ENCODE results near the gene FAM193A. TPM values are rescaled to one million over a fixed set of nuclear protein-coding genes. Genes with fewer than 3 reads are reported as not detected.

Gene FAM193A
- total RNA-seq, 1 experiment from 2014 or later: 13.6 TPM

DNA sequence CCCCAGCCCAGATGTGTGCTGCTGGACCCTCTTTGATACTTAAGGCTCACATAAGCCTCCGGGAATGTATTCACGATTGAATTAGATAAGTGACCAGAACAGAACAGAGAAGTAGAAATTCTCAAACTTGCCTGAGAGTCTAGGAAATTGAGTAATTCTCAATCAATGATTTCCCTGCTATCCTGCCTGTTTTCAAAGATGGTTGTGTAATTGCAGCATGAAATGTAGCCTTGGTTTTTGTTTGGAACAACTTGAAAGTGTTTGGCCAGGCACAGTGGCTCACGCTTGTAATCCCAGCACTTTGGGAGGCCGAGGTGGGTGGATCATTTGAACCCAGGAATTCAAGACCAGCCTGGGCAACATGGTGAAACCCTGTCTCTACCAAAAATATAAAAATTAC, 178.5 kb downstream of the FAM193A start:
- BruUV-seq (replicated peaks): no TSS peak
- Histone ChIP-seq H3K27ac (ENCODE audit: low read length) (no peak overlapping the region), H3K27me3 (ENCODE audit: low read length) (no peaks in the 10 kb centered on the region), H3K4me1 (ENCODE audit: insufficient read depth, low read length) (no peaks in the 10 kb centered on the region), H3K4me3 (ENCODE audit: low read length) (no peak overlapping the region), H3K4me2 (ENCODE audit: low read length) (no peak overlapping the region), H2AFZ (ENCODE audit: low read length) (no peak overlapping the region), H3K36me3 (ENCODE audit: low read depth, low read length) (peaks cover 3% of the 10 kb centered on the region; the same call in 1 of the 2 replicates), H4K20me1 (ENCODE audit: low read length) (no peaks in the 10 kb centered on the region), H3K9ac (ENCODE audit: low read length) (no peak overlapping the region), H3F3A (ENCODE audit: low read length, unreplicated experiment) (no peaks in the 10 kb centered on the region), H3K9me2 (replicated peaks; ENCODE audit: low read length) (no peaks in the 10 kb centered on the region), H3K79me2 (ENCODE audit: low read length) (no peaks in the 10 kb centered on the region), H3K9me3 (ENCODE audit: low read length) (no peaks in the 10 kb centered on the region)
- intact Hi-C loops (cut with micrococcal nuclease): no loop called here
- TF ChIP-seq, protein P1, sequence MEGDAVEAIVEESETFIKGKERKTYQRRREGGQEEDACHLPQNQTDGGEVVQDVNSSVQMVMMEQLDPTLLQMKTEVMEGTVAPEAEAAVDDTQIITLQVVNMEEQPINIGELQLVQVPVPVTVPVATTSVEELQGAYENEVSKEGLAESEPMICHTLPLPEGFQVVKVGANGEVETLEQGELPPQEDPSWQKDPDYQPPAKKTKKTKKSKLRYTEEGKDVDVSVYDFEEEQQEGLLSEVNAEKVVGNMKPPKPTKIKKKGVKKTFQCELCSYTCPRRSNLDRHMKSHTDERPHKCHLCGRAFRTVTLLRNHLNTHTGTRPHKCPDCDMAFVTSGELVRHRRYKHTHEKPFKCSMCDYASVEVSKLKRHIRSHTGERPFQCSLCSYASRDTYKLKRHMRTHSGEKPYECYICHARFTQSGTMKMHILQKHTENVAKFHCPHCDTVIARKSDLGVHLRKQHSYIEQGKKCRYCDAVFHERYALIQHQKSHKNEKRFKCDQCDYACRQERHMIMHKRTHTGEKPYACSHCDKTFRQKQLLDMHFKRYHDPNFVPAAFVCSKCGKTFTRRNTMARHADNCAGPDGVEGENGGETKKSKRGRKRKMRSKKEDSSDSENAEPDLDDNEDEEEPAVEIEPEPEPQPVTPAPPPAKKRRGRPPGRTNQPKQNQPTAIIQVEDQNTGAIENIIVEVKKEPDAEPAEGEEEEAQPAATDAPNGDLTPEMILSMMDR (conservative IDR thresholded peaks at IDR 0.05; ENCODE audit: low read depth, low read length): no peak
- TF ChIP-seq EZH2 (IDR thresholded peaks at IDR 0.05; ENCODE audit: low read length, unreplicated experiment): no peak
- ATAC-seq: no peak
- DNase-seq: no peak
- ChIA-PET CTCF (no interaction called here), POLR2A (ENCODE audit: unreplicated experiment) (no interaction called here)

GRCh38 chr4:2715426-2715825, 179.0 kb downstream of the FAM193A start:
- intact Hi-C loops (cut with micrococcal nuclease): no loop called here

GRCh38 chr4:2716236-2716635, 179.8 kb downstream of the FAM193A start:
- H3K36me3 ChIP-seq (ENCODE audit: low read depth, low read length): peaks cover 3% of the 10 kb centered on the region; the same call in 1 of the 2 replicates
- H3K27me3 ChIP-seq (ENCODE audit: low read length): no peaks in the 10 kb centered on the region
- no peak for ATAC-seq
- H3K27ac ChIP-seq (ENCODE audit: low read length): no peak overlapping the region
- CTCF ChIA-PET: no interaction called here
- no peak overlapping the region for H3K4me2 ChIP-seq (ENCODE audit: low read length)
- intact Hi-C loops (cut with micrococcal nuclease): no loop called here
- H2AFZ ChIP-seq (ENCODE audit: low read length): no peak overlapping the region
- H3K4me1 ChIP-seq (ENCODE audit: insufficient read depth, low read length): no peaks in the 10 kb centered on the region
- no peaks in the 10 kb centered on the region for H3F3A ChIP-seq (ENCODE audit: low read length, unreplicated experiment)
- POLR2A ChIA-PET (ENCODE audit: unreplicated experiment): no interaction called here
- H4K20me1 ChIP-seq (ENCODE audit: low read length): no peaks in the 10 kb centered on the region
- no peak overlapping the region for H3K9ac ChIP-seq (ENCODE audit: low read length)
- TF ChIP-seq, protein P1 (conservative IDR thresholded peaks at IDR 0.05; ENCODE audit: low read depth, low read length): no peak
- TF ChIP-seq EZH2 (IDR thresholded peaks at IDR 0.05; ENCODE audit: low read length, unreplicated experiment) (no peak), EZH2phosphoT487 (IDR thresholded peaks at IDR 0.05; ENCODE audit: borderline replicate concordance, low read length) (no peak)
- no TSS peak for BruUV-seq (replicated peaks)
- no peaks in the 10 kb centered on the region for H3K9me2 ChIP-seq (replicated peaks; ENCODE audit: low read length)
- H3K79me2 ChIP-seq (ENCODE audit: low read length): no peaks in the 10 kb centered on the region
- no peak for DNase-seq
- no peaks in the 10 kb centered on the region for H3K9me3 ChIP-seq (ENCODE audit: low read length)
- no peak overlapping the region for H3K4me3 ChIP-seq (ENCODE audit: low read length)

More at GRCh38 chr4:2715426-2715825, 179.0 kb downstream of the FAM193A start:
- Histone ChIP-seq H3K4me1 (ENCODE audit: insufficient read depth, low read length) (no peaks in the 10 kb centered on the region), H3K9me2 (replicated peaks; ENCODE audit: low read length) (no peaks in the 10 kb centered on the region), H3K9ac (ENCODE audit: low read length) (no peak overlapping the region), H3F3A (ENCODE audit: low read length, unreplicated experiment) (no peaks in the 10 kb centered on the region), H3K4me2 (ENCODE audit: low read length) (no peak overlapping the region), H3K36me3 (ENCODE audit: low read depth, low read length) (peaks cover 3% of the 10 kb centered on the region; the same call in 1 of the 2 replicates), H3K27ac (ENCODE audit: low read length) (no peak overlapping the region), H3K9me3 (ENCODE audit: low read length) (no peaks in the 10 kb centered on the region), H2AFZ (ENCODE audit: low read length) (no peak overlapping the region), H3K27me3 (ENCODE audit: low read length) (no peaks in the 10 kb centered on the region), H4K20me1 (ENCODE audit: low read length) (no peaks in the 10 kb centered on the region), H3K79me2 (ENCODE audit: low read length) (no peaks in the 10 kb centered on the region), H3K4me3 (ENCODE audit: low read length) (no peak overlapping the region)
- no peak for DNase-seq
- CTCF ChIA-PET: no interaction called here
- POLR2A ChIA-PET (ENCODE audit: unreplicated experiment): no interaction called here
- no peak for TF ChIP-seq EZH2phosphoT487 (IDR thresholded peaks at IDR 0.05; ENCODE audit: borderline replicate concordance, low read length)
- TF ChIP-seq, protein P1 (conservative IDR thresholded peaks at IDR 0.05; ENCODE audit: low read depth, low read length): no peak
- TF ChIP-seq EZH2 (IDR thresholded peaks at IDR 0.05; ENCODE audit: low read length, unreplicated experiment): no peak
- no TSS peak for BruUV-seq (replicated peaks)
- no peak for ATAC-seq
